Right lobe of liver (tissue), 6 donors: ENCODE data around the gene SUN1. TPM values are rescaled to one million over a fixed set of nuclear protein-coding genes. Genes with fewer than 3 reads are reported as not detected.

Experiments used
- ATAC-seq, 4 donors: fragments of 200-7000 bp; cut with Tn5 transposase; one replicate each; pipeline ENCODE4 v1.9.1; 2020; ENCODE audit warnings: mild to moderate bottlenecking in 4 of 4, moderate library complexity in 4 of 4
- DNase-seq, 3 donors: peaks; one replicate each; pipeline ENCODE4 v3.0.0-alpha.2; 2020
- H3K27ac ChIP-seq, 3 donors: fragments of 200-600 bp; one replicate each; pipeline ENCODE4 v1.8.0; 2022
- H3K27me3 ChIP-seq, 2 donors: fragments of 200-600 bp; one replicate each; pipeline ENCODE4 v1.8.0; 2022
- H3K36me3 ChIP-seq, 4 donors: fragments of 200-600 bp; sonication (generic) in 1 of 4; one replicate each; pipeline versions ENCODE4 v1.5.1 to v1.8.0; 2017 to 2022; ENCODE audit warnings: control low read depth in 1 of 4
- H3K4me1 ChIP-seq, 4 donors: fragments of 200-600 bp; sonication (generic) in 1 of 4; one replicate each; pipeline versions ENCODE4 v1.5.1 to v1.8.0; 2017 to 2022; ENCODE audit warnings: control low read depth in 1 of 4
- H3K4me3 ChIP-seq, 3 donors: fragments of 200-600 bp; one replicate each; pipeline ENCODE4 v1.8.0; 2022
- H3K9me3 ChIP-seq, 4 donors: fragments of 200-600 bp; sonication (generic) in 1 of 4; one replicate each; pipeline versions ENCODE4 v1.5.1 to v1.8.0; 2017 to 2022; ENCODE audit warnings: control low read depth in 1 of 4
- POLR2A ChIP-seq: fragments of 450-650 bp; IDR thresholded peaks from one replicate; pipeline ENCODE4 v1.6.1; 2017; ENCODE audit warnings: antibody characterized with exemption, mild to moderate bottlenecking
- WGBS: methylation state at CpG from one replicate; pipeline ENCODE4 v1.1.6; 2018; ENCODE audit warnings: low coverage, low lambda C conversion rate; ENCODE audit not compliant: insufficient coverage; ENCODE audit errors: missing lambda C conversion rate; 5-methylcytosine and 5-hydroxymethylcytosine counted together
- intact Hi-C, 2 donors: fragments of 100-400 bp; cut with DNase I; formaldehyde crosslinking; loops; one replicate each; pipeline versions ENCODE4 v1.11.2 to v1.14.1; 2022
- total RNA-seq, 6 experiments: library from RNA; depleted of rRNA in 2 of 6; stranded (reverse); fragments of >200 nt in 2 of 6; fragmentation: NEBNext Ultra II Directional in 3 of 6; extraction: Animal tissue kit (Norgen Biotek cat#: 25700) in 3 of 6; gene quantifications; one replicate each; pipeline versions ENCODE4 v1.1.0 to v1.2.4, GENCODE V29; 2016 to 2023
- TF ChIP-seq, protein P1 (sequence below), 4 donors: fragments of 200-600 bp in 3 of 4; fragments of 450-650 bp in 1 of 4; IDR thresholded peaks; one replicate each; pipeline versions ENCODE4 v1.5.1 to v1.8.0; 2016 to 2022; ENCODE audit warnings: antibody characterized with exemption in 4 of 4, mild to moderate bottlenecking in 2 of 4
- donor health status: DM: no; HTN: yes; CAD: no.
- donor health status: DM: no; HTN: no; CAD: no.
- donor health status: DM: no; HTN: no; CAD: no.
- donor health status: DM: no; HTN: yes; CAD: no.
- donor health status: DM: no; HTN: yes; CAD: no.

The SUN1 gene
- total RNA-seq, 6 experiments from 2014 or later = 33.4 to 54.0 (median 48.7) TPM

GRCh38 chr7:916291-916941 lies 84.1 kb downstream of the SUN1 start:
- Histone ChIP-seq H3K36me3 (no peaks in the 10 kb centered on the region), H3K4me1 (no peaks in the 10 kb centered on the region), H3K9me3 (no peaks in the 10 kb centered on the region), H3K4me3 (no peak overlapping the region), H3K27me3 (no peaks in the 10 kb centered on the region), H3K27ac (no peak overlapping the region)
- TF ChIP-seq, protein P1, sequence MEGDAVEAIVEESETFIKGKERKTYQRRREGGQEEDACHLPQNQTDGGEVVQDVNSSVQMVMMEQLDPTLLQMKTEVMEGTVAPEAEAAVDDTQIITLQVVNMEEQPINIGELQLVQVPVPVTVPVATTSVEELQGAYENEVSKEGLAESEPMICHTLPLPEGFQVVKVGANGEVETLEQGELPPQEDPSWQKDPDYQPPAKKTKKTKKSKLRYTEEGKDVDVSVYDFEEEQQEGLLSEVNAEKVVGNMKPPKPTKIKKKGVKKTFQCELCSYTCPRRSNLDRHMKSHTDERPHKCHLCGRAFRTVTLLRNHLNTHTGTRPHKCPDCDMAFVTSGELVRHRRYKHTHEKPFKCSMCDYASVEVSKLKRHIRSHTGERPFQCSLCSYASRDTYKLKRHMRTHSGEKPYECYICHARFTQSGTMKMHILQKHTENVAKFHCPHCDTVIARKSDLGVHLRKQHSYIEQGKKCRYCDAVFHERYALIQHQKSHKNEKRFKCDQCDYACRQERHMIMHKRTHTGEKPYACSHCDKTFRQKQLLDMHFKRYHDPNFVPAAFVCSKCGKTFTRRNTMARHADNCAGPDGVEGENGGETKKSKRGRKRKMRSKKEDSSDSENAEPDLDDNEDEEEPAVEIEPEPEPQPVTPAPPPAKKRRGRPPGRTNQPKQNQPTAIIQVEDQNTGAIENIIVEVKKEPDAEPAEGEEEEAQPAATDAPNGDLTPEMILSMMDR (IDR thresholded peaks at IDR 0.05) = no peak
- no peak for TF ChIP-seq POLR2A
- DNase-seq (peak in 1 of 3 donors; percentile 36), ATAC-seq (no peak)
- intact Hi-C loops = no loop called here
- 30% methylated on average over 2 of the region's 17 CpGs for WGBS

- Histone ChIP-seq H3K36me3 (no peaks in the 10 kb centered on the region), H3K4me3 (no peak overlapping the region), H3K9me3 (no peaks in the 10 kb centered on the region), H3K27me3 (no peaks in the 10 kb centered on the region), H3K27ac (no peak overlapping the region), H3K4me1 (no peaks in the 10 kb centered on the region)
- intact Hi-C loops = no loop called here
- 85% methylated on average over 12 of the region's 33 CpGs for WGBS
- no peak for ATAC-seq
- DNase-seq = peak in 2 of 3 donors; percentile 10 to 24
- TF ChIP-seq, protein P1 (IDR thresholded peaks at IDR 0.05) = no peak
- no peak for TF ChIP-seq POLR2A
Observed at GRCh38 chr7:917255-918117, 85.2 kb downstream of the SUN1 start.

GRCh38 chr7:918118-918425 lies 85.8 kb downstream of the SUN1 start:
- ATAC-seq (no peak), DNase-seq (peak in 2 of 3 donors; percentile 10 to 12)
- intact Hi-C loops = no loop called here
- TF ChIP-seq POLR2A = no peak
- TF ChIP-seq, protein P1 (IDR thresholded peaks at IDR 0.05) = no peak
- Histone ChIP-seq H3K27ac (no peak overlapping the region), H3K4me1 (no peaks in the 10 kb centered on the region), H3K9me3 (no peaks in the 10 kb centered on the region), H3K4me3 (no peak overlapping the region), H3K27me3 (no peaks in the 10 kb centered on the region), H3K36me3 (no peaks in the 10 kb centered on the region)
- 80% methylated on average over 1 of the region's 9 CpGs for WGBS

- Histone ChIP-seq H3K27me3 (no peaks in the 10 kb centered on the region), H3K4me3 (no peak overlapping the region), H3K9me3 (no peaks in the 10 kb centered on the region), H3K36me3 (no peaks in the 10 kb centered on the region), H3K4me1 (no peaks in the 10 kb centered on the region), H3K27ac (no peak overlapping the region)
- whole genome bisulfite sequencing = 61% methylated on average over 5 of the region's 21 CpGs
- ATAC-seq = no peak
- TF ChIP-seq POLR2A = no peak
- TF ChIP-seq, protein P1 (IDR thresholded peaks at IDR 0.05) = no peak
- intact Hi-C loops = no loop called here
- DNase-seq = peak; percentile 13 to 49 (median 41)
Observed at GRCh38 chr7:918441-919113, 86.3 kb downstream of the SUN1 start.
